Transverse colon (tissue), 4 donors: ENCODE measurements around the gene CEBPZ.

ENCODE experiments used
- EP300 ChIP-seq: sonication (generic); formaldehyde crosslinking; IDR thresholded peaks from one replicate; pipeline ENCODE4 v1.6.1; 2017; ENCODE audit warnings: antibody characterized with exemption, low read depth
- POLR2A ChIP-seq: fragments of 450-650 bp; IDR thresholded peaks from one replicate; pipeline ENCODE4 v1.6.1; 2016; ENCODE audit warnings: antibody characterized with exemption, mild to moderate bottlenecking, moderate library complexity
- POLR2AphosphoS5 ChIP-seq, 3 donors: sonication (generic); formaldehyde crosslinking; IDR thresholded peaks; one replicate each; pipeline ENCODE4 v1.6.1; 2016; ENCODE audit warnings: antibody characterized with exemption in 3 of 3
- TF ChIP-seq, protein P1 (sequence below), 5 experiments: fragments of 200-600 bp in 3 of 5; fragments of 450-650 bp in 2 of 5; sonication (generic) in 3 of 5; IDR thresholded peaks; 1 replicate in 2 of 5; 2 replicates in 3 of 5; pipeline ENCODE4 v1.5.1; 2016 to 2017; ENCODE audit warnings: antibody characterized with exemption in 5 of 5, inconsistent platforms in 3 of 5, mild to moderate bottlenecking in 2 of 5, moderate library complexity in 1 of 5

DNA sequence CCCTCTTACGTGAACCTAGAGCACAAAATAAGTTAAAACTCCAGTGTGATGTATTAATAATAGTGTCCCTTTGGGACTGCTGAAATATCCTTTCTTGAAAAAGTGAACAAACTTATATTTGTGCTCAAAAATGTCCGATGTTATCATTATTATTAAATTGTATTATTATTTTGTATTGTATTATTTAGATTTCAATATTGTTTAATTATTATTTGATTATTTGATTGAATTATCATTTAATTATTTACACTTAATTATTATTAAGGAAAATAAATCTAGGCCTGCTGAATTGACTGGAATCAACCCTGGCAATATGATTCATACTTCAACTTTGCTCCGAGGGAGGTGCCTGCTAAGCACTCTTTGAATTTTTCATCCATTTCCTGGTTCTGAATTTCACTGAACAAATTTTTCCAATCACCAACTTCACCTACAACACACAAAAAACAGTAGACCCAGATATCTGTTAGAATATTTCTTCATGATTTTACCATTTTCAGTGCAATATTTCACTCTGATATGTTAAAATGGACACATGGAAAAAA is 63.7 kb downstream of the CEBPZ start:
- TF ChIP-seq POLR2AphosphoS5 (IDR thresholded peaks at IDR 0.05) (no peak), POLR2A (no peak), EP300 (no peak)
- TF ChIP-seq, protein P1, sequence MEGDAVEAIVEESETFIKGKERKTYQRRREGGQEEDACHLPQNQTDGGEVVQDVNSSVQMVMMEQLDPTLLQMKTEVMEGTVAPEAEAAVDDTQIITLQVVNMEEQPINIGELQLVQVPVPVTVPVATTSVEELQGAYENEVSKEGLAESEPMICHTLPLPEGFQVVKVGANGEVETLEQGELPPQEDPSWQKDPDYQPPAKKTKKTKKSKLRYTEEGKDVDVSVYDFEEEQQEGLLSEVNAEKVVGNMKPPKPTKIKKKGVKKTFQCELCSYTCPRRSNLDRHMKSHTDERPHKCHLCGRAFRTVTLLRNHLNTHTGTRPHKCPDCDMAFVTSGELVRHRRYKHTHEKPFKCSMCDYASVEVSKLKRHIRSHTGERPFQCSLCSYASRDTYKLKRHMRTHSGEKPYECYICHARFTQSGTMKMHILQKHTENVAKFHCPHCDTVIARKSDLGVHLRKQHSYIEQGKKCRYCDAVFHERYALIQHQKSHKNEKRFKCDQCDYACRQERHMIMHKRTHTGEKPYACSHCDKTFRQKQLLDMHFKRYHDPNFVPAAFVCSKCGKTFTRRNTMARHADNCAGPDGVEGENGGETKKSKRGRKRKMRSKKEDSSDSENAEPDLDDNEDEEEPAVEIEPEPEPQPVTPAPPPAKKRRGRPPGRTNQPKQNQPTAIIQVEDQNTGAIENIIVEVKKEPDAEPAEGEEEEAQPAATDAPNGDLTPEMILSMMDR (IDR thresholded peaks at IDR 0.05): no peak
